HL-60 (cell line): Measurements from ENCODE around the gene ZMIZ1.

ENCODE experiments used
- DNase-seq, 2 experiments: peaks; one replicate each; pipeline ENCODE4 v3.0.0-alpha.2; 2010 to 2020; ENCODE audit warnings: low read depth in 1 of 2, low spot score in 1 of 2
- H3K27ac ChIP-seq: fragments of 250-450 bp; sonication (Bioruptor Pico); replicated peaks from 2 replicates; pipeline ENCODE4 v1.5.1; 2020; ENCODE audit warnings: mild to moderate bottlenecking, moderate library complexity
- H3K27me3 ChIP-seq: fragments of 250-450 bp; sonication (Bioruptor Pico); 2 replicates; pipeline ENCODE4 v1.5.1; 2021; ENCODE audit warnings: mild to moderate bottlenecking, moderate library complexity; ENCODE audit not compliant: insufficient read depth, poor library complexity, severe bottlenecking
- H3K4me3 ChIP-seq: replicated peaks from 2 replicates; pipeline ENCODE4 v1.5.1; 2011; ENCODE audit warnings: mild to moderate bottlenecking, control low read depth, low read length; ENCODE audit not compliant: insufficient read depth
- GABPA ChIP-seq: IDR thresholded peaks from 2 replicates; pipeline ENCODE4 v1.6.1; 2012; ENCODE audit warnings: low read depth
- POLR2AphosphoS5 ChIP-seq: IDR thresholded peaks from 2 replicates; pipeline ENCODE4 v1.6.1; 2012; ENCODE audit warnings: low read depth
- SPI1 ChIP-seq: IDR thresholded peaks from 2 replicates; pipeline ENCODE4 v1.6.1; 2012; ENCODE audit warnings: low read depth, mild to moderate bottlenecking, borderline replicate concordance
- TF ChIP-seq, protein P1 (sequence below): IDR thresholded peaks from one replicate; pipeline ENCODE4 v1.5.1; 2011; ENCODE audit warnings: low read length, control low read depth, inconsistent platforms; ENCODE audit not compliant: insufficient read depth
- TF ChIP-seq, protein P2 (sequence below): IDR thresholded peaks from 2 replicates; pipeline ENCODE4 v1.6.1; 2012; ENCODE audit warnings: low read depth; ENCODE audit not compliant: insufficient replicate concordance

ZMIZ1 gene

DNA sequence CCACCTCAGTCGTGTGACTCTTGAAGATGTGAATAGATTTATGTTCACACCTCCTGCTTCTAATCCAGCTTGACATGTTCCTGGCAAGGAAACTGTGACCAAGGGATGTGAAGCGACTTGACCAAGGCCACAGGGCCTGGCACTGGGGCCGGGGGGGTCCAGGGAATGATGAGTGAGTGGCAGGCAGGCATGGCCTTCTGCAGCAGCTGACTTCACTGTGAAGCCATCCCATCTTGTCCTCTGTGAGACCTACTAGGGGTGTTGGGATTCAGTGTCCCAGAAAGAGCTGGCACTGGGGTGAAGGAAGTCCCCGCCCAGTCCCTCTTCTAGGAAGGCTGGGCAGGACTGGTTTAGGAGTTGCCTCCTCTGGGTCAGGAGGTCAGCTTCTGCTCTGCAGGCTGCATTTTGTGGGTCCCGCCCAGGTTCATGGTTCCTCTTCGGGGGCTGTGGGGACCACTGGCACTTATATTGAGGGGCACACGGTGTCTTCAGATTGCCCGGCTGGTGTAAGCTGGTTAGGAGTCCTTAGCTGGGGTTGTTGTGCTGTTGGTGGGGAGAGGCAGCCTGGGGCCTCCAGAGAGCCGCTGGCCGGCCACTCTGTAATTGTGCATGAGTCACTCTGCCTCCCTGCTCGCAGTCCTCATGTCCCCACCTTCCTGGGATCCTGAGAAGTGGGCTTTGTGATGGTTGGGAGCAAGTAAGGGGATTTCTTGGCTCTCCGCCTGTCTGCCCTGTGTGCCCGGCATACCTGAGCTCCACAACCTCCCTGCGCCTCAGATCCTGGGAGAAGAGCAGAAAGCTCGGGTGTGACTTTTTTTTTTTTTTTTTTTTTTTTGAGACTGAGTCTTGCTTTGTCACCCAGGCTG lies 11.0 kb downstream of the ZMIZ1 start:
- Histone ChIP-seq H3K27ac (0 out of 2 replicates have a peak overlapping the region, but pooled peaks have one; percentile 11), H3K4me3 (no peak overlapping the region), H3K27me3 (no peaks in the 10 kb centered on the region)
- TF ChIP-seq POLR2AphosphoS5 (no peak), GABPA (no peak), SPI1 (no peak)
- TF ChIP-seq, protein P1, sequence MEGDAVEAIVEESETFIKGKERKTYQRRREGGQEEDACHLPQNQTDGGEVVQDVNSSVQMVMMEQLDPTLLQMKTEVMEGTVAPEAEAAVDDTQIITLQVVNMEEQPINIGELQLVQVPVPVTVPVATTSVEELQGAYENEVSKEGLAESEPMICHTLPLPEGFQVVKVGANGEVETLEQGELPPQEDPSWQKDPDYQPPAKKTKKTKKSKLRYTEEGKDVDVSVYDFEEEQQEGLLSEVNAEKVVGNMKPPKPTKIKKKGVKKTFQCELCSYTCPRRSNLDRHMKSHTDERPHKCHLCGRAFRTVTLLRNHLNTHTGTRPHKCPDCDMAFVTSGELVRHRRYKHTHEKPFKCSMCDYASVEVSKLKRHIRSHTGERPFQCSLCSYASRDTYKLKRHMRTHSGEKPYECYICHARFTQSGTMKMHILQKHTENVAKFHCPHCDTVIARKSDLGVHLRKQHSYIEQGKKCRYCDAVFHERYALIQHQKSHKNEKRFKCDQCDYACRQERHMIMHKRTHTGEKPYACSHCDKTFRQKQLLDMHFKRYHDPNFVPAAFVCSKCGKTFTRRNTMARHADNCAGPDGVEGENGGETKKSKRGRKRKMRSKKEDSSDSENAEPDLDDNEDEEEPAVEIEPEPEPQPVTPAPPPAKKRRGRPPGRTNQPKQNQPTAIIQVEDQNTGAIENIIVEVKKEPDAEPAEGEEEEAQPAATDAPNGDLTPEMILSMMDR, result no peak
- TF ChIP-seq, protein P2, sequence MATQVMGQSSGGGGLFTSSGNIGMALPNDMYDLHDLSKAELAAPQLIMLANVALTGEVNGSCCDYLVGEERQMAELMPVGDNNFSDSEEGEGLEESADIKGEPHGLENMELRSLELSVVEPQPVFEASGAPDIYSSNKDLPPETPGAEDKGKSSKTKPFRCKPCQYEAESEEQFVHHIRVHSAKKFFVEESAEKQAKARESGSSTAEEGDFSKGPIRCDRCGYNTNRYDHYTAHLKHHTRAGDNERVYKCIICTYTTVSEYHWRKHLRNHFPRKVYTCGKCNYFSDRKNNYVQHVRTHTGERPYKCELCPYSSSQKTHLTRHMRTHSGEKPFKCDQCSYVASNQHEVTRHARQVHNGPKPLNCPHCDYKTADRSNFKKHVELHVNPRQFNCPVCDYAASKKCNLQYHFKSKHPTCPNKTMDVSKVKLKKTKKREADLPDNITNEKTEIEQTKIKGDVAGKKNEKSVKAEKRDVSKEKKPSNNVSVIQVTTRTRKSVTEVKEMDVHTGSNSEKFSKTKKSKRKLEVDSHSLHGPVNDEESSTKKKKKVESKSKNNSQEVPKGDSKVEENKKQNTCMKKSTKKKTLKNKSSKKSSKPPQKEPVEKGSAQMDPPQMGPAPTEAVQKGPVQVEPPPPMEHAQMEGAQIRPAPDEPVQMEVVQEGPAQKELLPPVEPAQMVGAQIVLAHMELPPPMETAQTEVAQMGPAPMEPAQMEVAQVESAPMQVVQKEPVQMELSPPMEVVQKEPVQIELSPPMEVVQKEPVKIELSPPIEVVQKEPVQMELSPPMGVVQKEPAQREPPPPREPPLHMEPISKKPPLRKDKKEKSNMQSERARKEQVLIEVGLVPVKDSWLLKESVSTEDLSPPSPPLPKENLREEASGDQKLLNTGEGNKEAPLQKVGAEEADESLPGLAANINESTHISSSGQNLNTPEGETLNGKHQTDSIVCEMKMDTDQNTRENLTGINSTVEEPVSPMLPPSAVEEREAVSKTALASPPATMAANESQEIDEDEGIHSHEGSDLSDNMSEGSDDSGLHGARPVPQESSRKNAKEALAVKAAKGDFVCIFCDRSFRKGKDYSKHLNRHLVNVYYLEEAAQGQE, result no peak
- DNase-seq, result no peak

DNA sequence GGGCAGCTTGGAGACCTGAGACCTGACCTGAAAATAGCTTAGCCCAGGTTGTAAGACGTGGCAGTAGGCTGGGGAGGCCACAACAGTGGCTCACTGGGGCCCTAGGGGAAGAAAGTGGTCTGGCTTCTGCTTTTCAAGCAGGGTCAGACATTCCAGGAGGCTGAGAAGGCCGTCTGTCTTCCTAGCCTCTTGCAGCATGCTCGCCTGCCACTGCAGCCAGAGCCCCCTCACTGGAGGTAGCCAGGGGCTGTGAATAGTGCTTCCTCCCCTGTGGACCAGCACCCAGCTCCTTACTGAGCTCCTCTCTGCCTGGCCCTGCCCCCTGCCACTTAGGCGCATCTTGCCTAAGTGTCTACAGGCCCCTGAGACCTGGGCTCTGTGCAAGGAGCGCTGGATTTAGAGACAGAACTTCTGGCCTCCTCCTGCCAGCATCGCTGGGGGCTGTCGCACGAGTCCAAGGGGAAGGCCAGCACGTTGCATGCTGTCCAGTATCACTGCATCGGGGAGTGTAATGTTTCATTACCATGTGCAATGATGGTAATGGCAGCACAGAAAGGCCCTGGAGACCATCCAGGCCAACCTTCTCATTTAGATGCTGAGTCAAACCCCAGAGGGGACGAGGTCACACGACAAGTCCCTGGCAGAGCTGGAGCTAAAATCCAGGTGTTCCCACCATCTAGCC lies 12.7 kb downstream of the ZMIZ1 start:
- H3K27ac ChIP-seq, result peak overlapping the region; percentile 86
- no peaks in the 10 kb centered on the region for H3K27me3 ChIP-seq
- TF ChIP-seq POLR2AphosphoS5, result 0 out of 2 replicates have a peak, but pooled peaks have one; percentile 26
- TF ChIP-seq SPI1, result peak; percentile 67; the same call in 1 of the 2 replicates
- no peak for TF ChIP-seq GABPA
- no peak overlapping the region for H3K4me3 ChIP-seq
- peak in 1 of 2 experiments; percentile 74 for DNase-seq

DNA sequence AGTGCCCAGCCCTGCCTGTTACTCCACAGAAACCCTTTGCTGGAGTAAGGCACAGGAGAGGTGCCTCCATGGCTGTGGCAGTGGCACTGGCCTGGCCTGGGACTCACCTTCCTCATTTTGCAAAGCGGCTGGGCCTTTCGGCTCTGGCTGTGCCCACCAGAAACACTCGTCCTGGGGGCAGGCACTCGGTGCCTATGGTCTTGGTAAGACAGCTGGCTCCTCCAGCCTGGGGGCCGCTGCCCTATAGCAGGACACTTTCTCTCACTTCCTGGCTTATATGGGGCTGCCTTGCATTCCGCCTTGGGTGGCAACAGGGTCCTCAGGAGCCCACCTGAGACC lies 13.2 kb downstream of the ZMIZ1 start:
- no peak for TF ChIP-seq SPI1
- TF ChIP-seq GABPA, result no peak
- no peak for TF ChIP-seq POLR2AphosphoS5
- TF ChIP-seq, protein P2, result no peak
- TF ChIP-seq, protein P1, result no peak
- Histone ChIP-seq H3K27ac (peak overlapping the region; percentile 86), H3K4me3 (no peak overlapping the region), H3K27me3 (no peaks in the 10 kb centered on the region)
- DNase-seq, result peak in 1 of 2 experiments; percentile 48
